Measurements from ENCODE around the gene MRPS25.
"Not testable (repeated sequence)": the region's sequence is repeated elsewhere in the genome, so short reads cannot be mapped to it uniquely, and the experiment has no call there.

Gene MRPS25

GRCh38 chr3:15042936-15043335 lies 22.2 kb downstream of the MRPS25 start:
- no peak for DNase-seq

GRCh38 chr3:15041950-15042349 lies 23.2 kb downstream of the MRPS25 start:
- no peak for DNase-seq

GRCh38 chr3:15040844-15041243 lies 24.3 kb downstream of the MRPS25 start:
- no peak for DNase-seq

GRCh38 chr3:15038306-15038705 lies 26.8 kb downstream of the MRPS25 start:
- no peak for DNase-seq

- no peak for DNase-seq
Measured at GRCh38 chr3:15033103-15033502, 32.0 kb downstream of the MRPS25 start.

- no peak for DNase-seq
Measured at GRCh38 chr3:15032650-15033049, 32.5 kb downstream of the MRPS25 start.

GRCh38 chr3:15029625-15030024 lies 35.5 kb downstream of the MRPS25 start:
- DNase-seq, result no peak

GRCh38 chr3:15023719-15024118 lies 41.4 kb downstream of the MRPS25 start:
- no peak for DNase-seq

- DNase-seq, result no peak
Measured at GRCh38 chr3:15023249-15023648, 41.9 kb downstream of the MRPS25 start.

- DNase-seq, result no peak
Measured at GRCh38 chr3:15017191-15017590, 47.9 kb downstream of the MRPS25 start.

GRCh38 chr3:15015456-15015855 lies 49.7 kb downstream of the MRPS25 start:
- no peak for DNase-seq

GRCh38 chr3:15014606-15015328 lies 50.3 kb downstream of the MRPS25 start:
- DNase-seq, result no peak

GRCh38 chr3:15011174-15011573 lies 53.9 kb downstream of the MRPS25 start:
- DNase-seq, result no peak

- DNase-seq, result no peak
Measured at GRCh38 chr3:15010664-15011063, 54.5 kb downstream of the MRPS25 start.

GRCh38 chr3:15009167-15009566 lies 55.9 kb downstream of the MRPS25 start:
- no peak for DNase-seq

- no peak for DNase-seq
Measured at GRCh38 chr3:15007681-15008141, 57.4 kb downstream of the MRPS25 start.

- not testable (repeated sequence) for DNase-seq
Measured at GRCh38 chr3:14999182-14999581, 65.9 kb downstream of the MRPS25 start.

Measured in activated CD4-positive, alpha-beta T cell treated with anti-CD3 and anti-CD28 coated beads for 4 hours (primary cell).